AG09309 (cell line): ENCODE results near the gene GGT6.

Experiments used
- DNase-seq: peaks from one replicate; pipeline ENCODE4 v3.0.0-alpha.2; 2010; ENCODE audit warnings: low read depth
- H3K4me3 ChIP-seq: 2 replicates; pipeline ENCODE4 v1.5.1; 2011; ENCODE audit warnings: mild to moderate bottlenecking, low read depth, low read length, moderate library complexity; ENCODE audit not compliant: control insufficient read depth
- TF ChIP-seq, protein P1 (sequence below): IDR thresholded peaks from 2 replicates; pipeline ENCODE4 v1.5.1; 2011; ENCODE audit warnings: mild to moderate bottlenecking, low read depth, low read length, inconsistent platforms; ENCODE audit not compliant: insufficient read depth, control insufficient read depth; ENCODE audit errors: missing control alignments

The GGT6 gene

GRCh38 chr17:4539576-4540223, 20.7 kb downstream of the GGT6 start:
- no peak for DNase-seq
- no peak overlapping the region for H3K4me3 ChIP-seq
- TF ChIP-seq, protein P1, sequence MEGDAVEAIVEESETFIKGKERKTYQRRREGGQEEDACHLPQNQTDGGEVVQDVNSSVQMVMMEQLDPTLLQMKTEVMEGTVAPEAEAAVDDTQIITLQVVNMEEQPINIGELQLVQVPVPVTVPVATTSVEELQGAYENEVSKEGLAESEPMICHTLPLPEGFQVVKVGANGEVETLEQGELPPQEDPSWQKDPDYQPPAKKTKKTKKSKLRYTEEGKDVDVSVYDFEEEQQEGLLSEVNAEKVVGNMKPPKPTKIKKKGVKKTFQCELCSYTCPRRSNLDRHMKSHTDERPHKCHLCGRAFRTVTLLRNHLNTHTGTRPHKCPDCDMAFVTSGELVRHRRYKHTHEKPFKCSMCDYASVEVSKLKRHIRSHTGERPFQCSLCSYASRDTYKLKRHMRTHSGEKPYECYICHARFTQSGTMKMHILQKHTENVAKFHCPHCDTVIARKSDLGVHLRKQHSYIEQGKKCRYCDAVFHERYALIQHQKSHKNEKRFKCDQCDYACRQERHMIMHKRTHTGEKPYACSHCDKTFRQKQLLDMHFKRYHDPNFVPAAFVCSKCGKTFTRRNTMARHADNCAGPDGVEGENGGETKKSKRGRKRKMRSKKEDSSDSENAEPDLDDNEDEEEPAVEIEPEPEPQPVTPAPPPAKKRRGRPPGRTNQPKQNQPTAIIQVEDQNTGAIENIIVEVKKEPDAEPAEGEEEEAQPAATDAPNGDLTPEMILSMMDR: no peak

- H3K4me3 ChIP-seq: no peak overlapping the region
- TF ChIP-seq, protein P1: no peak
- DNase-seq: no peak
Observed at GRCh38 chr17:4539025-4539424, 21.4 kb downstream of the GGT6 start.

DNA sequence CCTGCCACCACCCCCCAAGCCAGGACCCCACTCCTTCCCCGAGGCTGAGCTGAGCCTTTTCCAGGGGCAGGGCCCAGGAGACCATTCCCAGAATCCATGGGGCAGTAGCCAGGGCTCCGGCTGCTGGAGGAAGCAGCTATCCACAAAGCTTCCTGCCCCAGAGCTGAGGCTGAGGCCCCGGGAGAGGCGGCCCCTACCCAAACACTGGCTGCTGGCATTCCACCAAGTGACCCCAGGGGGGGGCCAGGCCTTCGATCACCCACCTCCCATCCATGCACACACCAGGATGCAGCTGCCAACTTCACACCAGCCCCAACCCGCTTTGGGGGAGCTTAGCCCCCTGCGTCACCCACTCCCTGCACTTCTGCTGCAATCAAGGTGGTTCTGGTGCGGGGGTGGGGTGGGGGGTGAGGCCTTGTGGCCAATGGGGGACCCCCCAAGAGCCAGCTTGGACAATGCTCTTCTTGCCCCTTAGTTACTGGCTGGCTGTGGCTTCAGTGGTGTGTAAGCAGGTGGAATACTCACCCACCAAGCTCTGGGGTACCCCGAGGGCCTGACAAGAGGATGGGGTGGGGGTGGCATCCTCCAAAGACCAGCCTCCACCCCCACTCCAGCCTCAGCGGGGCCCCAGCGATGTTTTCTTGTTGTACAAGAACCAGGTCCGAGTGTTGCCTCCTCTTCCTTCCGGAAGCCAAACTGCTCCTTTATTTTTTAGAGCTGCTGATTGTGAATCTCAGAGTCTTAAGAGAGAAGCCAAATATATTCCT, 22.0 kb downstream of the GGT6 start:
- TF ChIP-seq, protein P1: no peak
- no peak for DNase-seq
- H3K4me3 ChIP-seq: no peak overlapping the region

DNA sequence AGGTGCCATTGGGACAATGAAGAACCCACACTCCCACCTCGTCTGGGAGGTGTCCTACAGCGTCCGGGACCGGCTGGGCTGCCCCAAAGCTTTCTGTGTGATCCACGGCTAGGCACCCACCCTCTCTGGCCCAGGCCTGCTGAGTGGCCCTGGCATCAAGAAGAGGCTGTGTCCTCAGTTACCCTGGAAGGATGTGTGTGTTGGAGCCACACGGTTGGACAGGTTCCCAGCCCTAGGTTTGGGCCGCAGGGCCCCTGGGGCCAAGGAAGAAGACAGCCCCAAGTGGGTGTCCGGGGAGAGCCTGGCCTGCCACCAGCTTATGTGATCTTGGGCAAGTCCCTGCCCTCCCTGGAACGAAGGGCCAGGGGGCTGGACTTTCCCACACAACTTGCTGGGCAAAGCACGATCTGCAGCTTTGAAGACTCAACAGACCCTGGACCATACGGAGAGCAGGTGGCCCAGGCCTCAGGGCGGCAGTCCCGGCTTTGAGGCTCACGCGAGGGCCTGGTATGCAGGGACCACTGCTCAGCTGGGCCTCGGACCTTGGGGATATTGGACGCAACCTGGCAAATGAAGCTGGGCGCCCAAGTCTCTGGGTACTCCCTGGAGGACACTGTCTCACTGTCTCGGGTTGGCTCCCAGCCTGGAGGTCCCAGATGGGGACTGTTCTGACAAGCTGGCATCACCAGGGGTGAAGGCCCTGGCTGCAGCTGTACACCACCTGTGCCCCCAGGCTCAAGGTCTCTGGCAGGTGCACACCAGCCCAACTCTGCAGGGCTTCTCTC, 22.7 kb downstream of the GGT6 start:
- no peak overlapping the region for H3K4me3 ChIP-seq
- TF ChIP-seq, protein P1: no peak
- no peak for DNase-seq

DNA sequence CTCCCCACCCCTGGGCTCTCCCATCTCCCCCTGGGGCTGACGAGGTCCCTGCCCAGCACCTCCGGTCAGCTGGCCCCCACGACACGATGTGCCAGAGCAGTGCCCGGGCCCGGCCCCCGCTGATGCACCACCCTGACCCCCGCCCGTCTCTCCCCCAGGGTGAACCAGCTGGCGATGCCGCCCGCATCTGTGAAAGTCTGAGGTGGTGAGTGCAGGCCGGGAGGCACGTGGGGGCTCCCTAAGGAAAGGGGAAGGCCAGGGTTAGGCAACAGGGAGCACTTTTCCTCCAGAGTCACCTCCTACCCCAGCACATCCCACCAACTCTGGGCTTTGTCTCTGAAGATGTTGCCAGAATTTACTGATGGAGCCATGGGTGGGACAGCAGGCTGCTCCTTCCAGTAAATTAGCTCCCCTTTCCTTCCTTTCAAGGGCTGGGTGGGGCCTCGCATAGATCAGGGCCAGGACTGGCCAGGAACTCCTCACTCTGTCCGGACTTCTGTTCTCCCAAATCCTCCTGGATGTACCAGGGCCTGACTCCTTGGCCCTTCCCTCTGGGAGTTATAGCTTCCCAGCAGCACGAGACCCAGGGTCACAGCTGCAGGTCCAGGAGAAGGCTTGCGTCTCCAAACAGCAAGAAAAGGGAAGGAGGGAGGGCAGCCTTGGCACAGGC, 23.5 kb downstream of the GGT6 start:
- no peak for DNase-seq
- no peak overlapping the region for H3K4me3 ChIP-seq
- TF ChIP-seq, protein P1: no peak

- TF ChIP-seq, protein P1: no peak
- no peak overlapping the region for H3K4me3 ChIP-seq
- DNase-seq: no peak
Observed at GRCh38 chr17:4536259-4536741, 24.1 kb downstream of the GGT6 start.
